PC-9 (cell line): ENCODE data around the gene RBBP9. TPM values are rescaled to one million over a fixed set of nuclear protein-coding genes. Genes with fewer than 3 reads are reported as not detected.

Experiments used
- BruUV-seq: library from RNA; stranded (reverse); fragments of 400-500 nt; replicated peaks from 2 replicates; lab custom pipeline; 2021; lab: Mats Ljungman, UMichigan
- CTCF ChIA-PET: fragments of 300-600 bp; sonication (Branson Sonifier 250); formaldehyde crosslinking; loops from one replicate; lab custom pipeline; 2022; ENCODE audit warnings: antibody characterized with exemption; lab: Charles Lee
- POLR2A ChIA-PET: fragments of 300-600 bp; sonication (Branson Sonifier 250); formaldehyde crosslinking; loops from one replicate; lab custom pipeline; 2022; ENCODE audit warnings: antibody characterized with exemption; ENCODE audit not compliant: unreplicated experiment; lab: Charles Lee
- DNase-seq, 2 experiments: peaks; one replicate each; pipeline versions ENCODE4 v3.0.0 to v3.0.0-alpha.2; 2015 to 2022; ENCODE audit warnings: mixed read lengths in 1 of 2
- H2AFZ ChIP-seq: fragments of 200-600 bp; sonication (generic); 2 replicates; pipeline ENCODE4 v1.8.1; 2017; ENCODE audit warnings: antibody characterized with exemption
- H3F3A ChIP-seq: fragments of 200-600 bp; sonication (generic); 2 replicates; pipeline ENCODE4 v1.8.1; 2017; ENCODE audit warnings: antibody characterized with exemption, mild to moderate bottlenecking, low read depth; ENCODE audit not compliant: insufficient read depth
- H3K27ac ChIP-seq: fragments of 200-600 bp; sonication (generic); 2 replicates; pipeline ENCODE4 v1.6.1; 2016; ENCODE audit warnings: mixed run types
- H3K27me3 ChIP-seq: fragments of 200-600 bp; sonication (generic); 2 replicates; pipeline ENCODE4 v1.6.1; 2016; ENCODE audit warnings: low read depth, mixed run types; ENCODE audit not compliant: insufficient read depth
- H3K36me3 ChIP-seq: fragments of 200-600 bp; sonication (generic); 2 replicates; pipeline ENCODE4 v1.6.1; 2016; ENCODE audit warnings: low read depth, mixed run types
- H3K4me1 ChIP-seq: fragments of 200-600 bp; sonication (generic); replicated peaks from 2 replicates; pipeline ENCODE4 v1.6.1; 2016; ENCODE audit warnings: mixed run types; ENCODE audit not compliant: insufficient read depth
- H3K4me2 ChIP-seq: fragments of 200-600 bp; sonication (generic); 2 replicates; pipeline ENCODE4 v1.6.1; 2017; ENCODE audit warnings: mixed run types
- H3K4me3 ChIP-seq: fragments of 200-600 bp; sonication (generic); 2 replicates; pipeline ENCODE4 v1.6.1; 2016; ENCODE audit warnings: mixed run types
- H3K79me2 ChIP-seq: fragments of 200-600 bp; sonication (generic); 2 replicates; pipeline ENCODE4 v1.6.1; 2017; ENCODE audit warnings: low read depth, mixed run types
- H3K9me2 ChIP-seq: fragments of 200-600 bp; sonication (generic); 2 replicates; pipeline ENCODE4 v1.8.1; 2017; ENCODE audit warnings: mild to moderate bottlenecking; ENCODE audit not compliant: insufficient read depth
- H3K9me3 ChIP-seq: fragments of 200-600 bp; sonication (generic); 2 replicates; pipeline ENCODE4 v1.8.1; 2016; ENCODE audit warnings: low read depth; ENCODE audit not compliant: insufficient read depth
- H4K20me1 ChIP-seq: fragments of 200-600 bp; sonication (generic); 2 replicates; pipeline ENCODE4 v1.8.1; 2017; ENCODE audit not compliant: insufficient read depth
- CTCF ChIP-seq: fragments of 200-600 bp; sonication (generic); conservative IDR thresholded peaks from 2 replicates; pipeline ENCODE4 v1.6.1; 2017; ENCODE audit warnings: mixed run types, antibody characterized with exemption, mild to moderate bottlenecking, moderate library complexity
- EZH2 ChIP-seq: fragments of 200-600 bp; sonication (generic); IDR thresholded peaks from 2 replicates; pipeline ENCODE4 v1.8.0; 2017; ENCODE audit warnings: antibody characterized with exemption, low read depth
- intact Hi-C: fragments of 100-400 bp; cut with micrococcal nuclease; formaldehyde crosslinking; loops from one replicate; pipeline ENCODE4 v1.10.0; 2022; ENCODE audit not compliant: unreplicated experiment
- total RNA-seq: library from RNA; stranded (reverse); gene quantifications from 2 replicates; pipeline ENCODE4 v1.2.3, GENCODE V29; 2021

RBBP9 gene
- total RNA-seq, 1 experiment from 2014 or later = 29.5 TPM

GRCh38 chr20:18507218-18508191 is 10.5 kb upstream of the RBBP9 start, which contains the start of gene SEC23B:
Gene SEC23B, plus strand, starts transcription at chr20:18507940. Its CDS starts 2,896 bp downstream, at chr20:18510836.
- H3K9me3 ChIP-seq = no peaks in the 10 kb centered on the region
- H3F3A ChIP-seq = peaks cover 5% of the 10 kb centered on the region; the same call in 1 of the 2 replicates
- H4K20me1 ChIP-seq = no peaks in the 10 kb centered on the region; the same call in 1 of the 2 replicates
- POLR2A ChIA-PET = interaction anchor here (0.6 to 1.8 kb wide), 19 partner anchors 10 to 1486 kb away, joined by 3 to 17 read pairs (median 4); partner anchors contain the start of genes DZANK1, POLR3F, RBBP9 and RRBP1
- peak within 1 kb of the TSS; percentile 100 for H3K4me2 ChIP-seq
- peak within 1 kb of the TSS; percentile 61 for H3K4me3 ChIP-seq
- peaks cover 18% of the 10 kb centered on the region for H3K4me1 ChIP-seq
- peak; percentile 97 to 98 for DNase-seq
- TF ChIP-seq CTCF = no peak
- no peak for TF ChIP-seq EZH2
- peaks cover 4% of the 10 kb centered on the region; the same call in 1 of the 2 replicates for H3K36me3 ChIP-seq
- H3K9me2 ChIP-seq = no peaks in the 10 kb centered on the region
- H2AFZ ChIP-seq = peak within 1 kb of the TSS; percentile 78
- peaks cover 27% of the 10 kb centered on the region for H3K79me2 ChIP-seq
- intact Hi-C loops = loop anchor here (1.0 to 5.0 kb wide), 6 partner anchors 10 to 540 kb away; partner anchors contain the start of genes DZANK1, MGME1, POLR3F and RBBP9
- BruUV-seq = no TSS peak
- H3K27ac ChIP-seq = peak within 1 kb of the TSS; percentile 92
- CTCF ChIA-PET = interaction anchor here (0.7 to 1.9 kb wide), 2 partner anchors 11 to 568 kb away, joined by 4 to 8 read pairs; partner anchors contain the start of gene RBBP9
- no peaks in the 10 kb centered on the region for H3K27me3 ChIP-seq

- TSS peak; percentile 95 for BruUV-seq
- CTCF ChIA-PET = interaction anchor here (0.7 to 1.9 kb wide), 2 partner anchors 10 to 567 kb away, joined by 4 to 8 read pairs; partner anchors contain the start of gene RBBP9
Observed at GRCh38 chr20:18506744-18507143, 9.7 kb upstream of the RBBP9 start.

More at GRCh38 chr20:18506744-18507143, 9.7 kb upstream of the RBBP9 start:
- POLR2A ChIA-PET = interaction anchor here (0.5 to 1.8 kb wide), 12 partner anchors 10 to 1251 kb away, joined by 3 to 17 read pairs (median 5); partner anchors contain the start of genes DZANK1, POLR3F, RBBP9 and RRBP1
- Histone ChIP-seq H3K4me1 (peaks cover 18% of the 10 kb centered on the region), H3K9me3 (no peaks in the 10 kb centered on the region), H4K20me1 (no peaks in the 10 kb centered on the region; the same call in 1 of the 2 replicates), H3K27ac (peak overlapping the region; percentile 92), H3K9me2 (no peaks in the 10 kb centered on the region), H3K27me3 (no peaks in the 10 kb centered on the region), H2AFZ (peak overlapping the region; percentile 78), H3K36me3 (no peaks in the 10 kb centered on the region), H3F3A (peaks cover 5% of the 10 kb centered on the region; the same call in 1 of the 2 replicates), H3K79me2 (peaks cover 27% of the 10 kb centered on the region), H3K4me3 (peak overlapping the region; percentile 61), H3K4me2 (peak overlapping the region; percentile 100)
- peak in 1 of 2 experiments; percentile 5 for DNase-seq
- intact Hi-C loops = loop anchor here (1.0 to 5.0 kb wide), 6 partner anchors 9 to 539 kb away; partner anchors contain the start of genes DZANK1, MGME1, POLR3F and RBBP9
- TF ChIP-seq CTCF (no peak), EZH2 (no peak)
